Liver (tissue), 9 donors: ENCODE data around the gene PPP1R16B. TPM values are rescaled to one million over a fixed set of nuclear protein-coding genes. Genes with fewer than 3 reads are reported as not detected.

Source experiments
- DNase-seq: peaks from one replicate; pipeline ENCODE4 v3.0.0-alpha.2; 2017; ENCODE audit warnings: low spot score
- H3K27ac ChIP-seq, 2 donors: one replicate each; pipeline ENCODE4 v1.7.0; 2013; ENCODE audit warnings: inconsistent platforms in 2 of 2, low read length in 2 of 2, control low read depth in 1 of 2, low read depth in 1 of 2, mild to moderate bottlenecking in 1 of 2
- H3K27me3 ChIP-seq, 4 donors: one replicate each; pipeline versions ENCODE4 v1.6.1 to v1.7.0; 2013; ENCODE audit warnings: low read length in 3 of 4, inconsistent platforms in 1 of 4, mild to moderate bottlenecking in 1 of 4, moderate library complexity in 1 of 4; ENCODE audit not compliant: control insufficient read depth in 4 of 4, insufficient read depth in 4 of 4
- H3K36me3 ChIP-seq, 4 donors: one replicate each; pipeline versions ENCODE4 v1.6.1 to v1.7.0; 2013; ENCODE audit warnings: low read length in 3 of 4, mild to moderate bottlenecking in 3 of 4, low read depth in 1 of 4, moderate library complexity in 1 of 4; ENCODE audit not compliant: control insufficient read depth in 4 of 4, insufficient read depth in 3 of 4
- H3K4me1 ChIP-seq, 4 donors: one replicate each; pipeline versions ENCODE4 v1.6.1 to v1.7.0; 2013; ENCODE audit warnings: low read length in 3 of 4, mild to moderate bottlenecking in 3 of 4, moderate library complexity in 1 of 4; ENCODE audit not compliant: control insufficient read depth in 4 of 4, insufficient read depth in 4 of 4
- H3K4me3 ChIP-seq, 3 donors: one replicate each; pipeline versions ENCODE4 v1.6.1 to v1.7.0; 2013; ENCODE audit warnings: low read length in 3 of 3, control low read depth in 1 of 3, low read depth in 1 of 3, mild to moderate bottlenecking in 1 of 3
- H3K9ac ChIP-seq, 2 donors: one replicate each; pipeline ENCODE4 v1.7.0; 2013; ENCODE audit warnings: low read length in 2 of 2, mild to moderate bottlenecking in 2 of 2, moderate library complexity in 2 of 2, control low read depth in 1 of 2, low read depth in 1 of 2
- H3K9me3 ChIP-seq, 4 donors: one replicate each; pipeline versions ENCODE4 v1.6.1 to v1.7.0; 2013; ENCODE audit warnings: low read length in 3 of 4; ENCODE audit not compliant: control insufficient read depth in 4 of 4
- ATF3 ChIP-seq: IDR thresholded peaks from 2 replicates; pipeline ENCODE4 v1.6.1; 2016; ENCODE audit warnings: antibody characterized with exemption
- CTCF ChIP-seq: fragments of 150-350 bp; IDR thresholded peaks from 2 replicates; pipeline ENCODE4 v1.5.1; 2017; ENCODE audit warnings: improper control_type of control experiment, low read depth, low read length; ENCODE audit not compliant: missing input control
- EGR1 ChIP-seq, 2 donors: IDR thresholded peaks; 2 replicates each; pipeline ENCODE4 v1.6.1; 2016 to 2018; ENCODE audit warnings: antibody characterized with exemption in 2 of 2, low read depth in 2 of 2
- FOXA1 ChIP-seq: IDR thresholded peaks from 2 replicates; pipeline ENCODE4 v1.6.1; 2016; ENCODE audit warnings: antibody characterized with exemption
- FOXA2 ChIP-seq: IDR thresholded peaks from 2 replicates; pipeline ENCODE4 v1.6.1; 2016; ENCODE audit warnings: antibody characterized with exemption
- GABPA ChIP-seq, 2 donors: IDR thresholded peaks in 1 of 2; conservative IDR thresholded peaks in 1 of 2; 2 replicates each; pipeline ENCODE4 v1.6.1; 2016; ENCODE audit warnings: antibody characterized with exemption in 2 of 2, mild to moderate bottlenecking in 1 of 2, moderate library complexity in 1 of 2
- HNF4A ChIP-seq, 2 donors: conservative IDR thresholded peaks; 2 replicates each; pipeline ENCODE4 v1.6.1; 2016; ENCODE audit warnings: antibody characterized with exemption in 2 of 2, mild to moderate bottlenecking in 2 of 2
- HNF4G ChIP-seq: IDR thresholded peaks from 2 replicates; pipeline ENCODE4 v1.6.1; 2016; ENCODE audit warnings: antibody characterized with exemption
- JUND ChIP-seq, 2 donors: IDR thresholded peaks; 2 replicates each; pipeline ENCODE4 v1.6.1; 2016; ENCODE audit warnings: antibody characterized with exemption in 2 of 2
- MAX ChIP-seq: IDR thresholded peaks from 2 replicates; pipeline ENCODE4 v1.6.1; 2016; ENCODE audit warnings: antibody characterized with exemption
- NR2F2 ChIP-seq: IDR thresholded peaks from 2 replicates; pipeline ENCODE4 v1.6.1; 2016; ENCODE audit warnings: antibody characterized with exemption
- RAD21 ChIP-seq, 2 donors: IDR thresholded peaks; 2 replicates each; pipeline ENCODE4 v1.6.1; 2016; ENCODE audit warnings: antibody characterized with exemption in 2 of 2, mild to moderate bottlenecking in 2 of 2
- REST ChIP-seq: IDR thresholded peaks from 2 replicates; pipeline ENCODE4 v1.6.1; 2016; ENCODE audit warnings: antibody characterized with exemption, mild to moderate bottlenecking
- RXRA ChIP-seq, 2 donors: IDR thresholded peaks; 2 replicates each; pipeline ENCODE4 v1.6.1; 2017 to 2018; ENCODE audit warnings: antibody characterized with exemption in 2 of 2, mild to moderate bottlenecking in 1 of 2
- SP1 ChIP-seq: IDR thresholded peaks from 2 replicates; pipeline ENCODE4 v1.6.1; 2018; ENCODE audit warnings: antibody characterized with exemption, mild to moderate bottlenecking
- TAF1 ChIP-seq: conservative IDR thresholded peaks from 2 replicates; pipeline ENCODE4 v1.6.1; 2016; ENCODE audit warnings: antibody characterized with exemption, mild to moderate bottlenecking
- YY1 ChIP-seq: IDR thresholded peaks from 2 replicates; pipeline ENCODE4 v1.6.1; 2016; ENCODE audit warnings: antibody characterized with exemption, mild to moderate bottlenecking
- ZBTB33 ChIP-seq: IDR thresholded peaks from 2 replicates; pipeline ENCODE4 v1.6.1; 2016; ENCODE audit warnings: antibody characterized with exemption
- WGBS: extraction: QIAGEN DNeasy Blood & Tissue Kit; methylation state at CpG from one replicate; pipeline ENCODE4 v1.1.7; 2013; 5-methylcytosine and 5-hydroxymethylcytosine counted together
- polyA plus RNA-seq, 2 donors: library from polyadenylated mRNA; stranded (reverse) in 1 of 2; unstranded in 1 of 2; fragments of 200-250 nt in 1 of 2; fragments of >200 nt in 1 of 2; fragmentation: Nextera tagmentation in 1 of 2; extraction: Ambion mirVana in 1 of 2; gene quantifications; one replicate each; pipeline versions ENCODE4 v1.2.1 to v1.2.3, GENCODE V29; 2013 to 2015
- total RNA-seq, 2 donors: library from RNA; depleted of rRNA; stranded (reverse); fragments of >200 nt; gene quantifications; one replicate each; pipeline ENCODE4 v1.2.3, GENCODE V29; 2014
- donor health status: healthy.
- donor health status: healthy.
- donor health status: healthy.
- donor health status: healthy.
- donor health status: healthy.

Gene PPP1R16B
- total and polyA plus RNA-seq, 4 donors, result 0.84 to 5.7 (median 1.2) TPM

GRCh38 chr20:38841570-38841969 lies 36.1 kb downstream of the PPP1R16B start:
- WGBS, result 47% methylated on average over 2 of the region's 2 CpGs
- H3K36me3 ChIP-seq, result no peaks in the 10 kb centered on the region
- no peaks in the 10 kb centered on the region for H3K9me3 ChIP-seq
- H3K9ac ChIP-seq, result no peak overlapping the region
- no peaks in the 10 kb centered on the region for H3K4me1 ChIP-seq
- no peak overlapping the region for H3K4me3 ChIP-seq
- no peaks in the 10 kb centered on the region for H3K27me3 ChIP-seq
- H3K27ac ChIP-seq, result peak overlapping the region in 1 of 2 donors; percentile 60
- TF ChIP-seq EGR1 (IDR thresholded peaks at IDR 0.05; ENCODE audit: low read depth in 2 of 2) (no peak), TAF1 (no peak), REST (no peak), CTCF (no peak), FOXA1 (no peak), JUND (IDR thresholded peaks at IDR 0.05) (no peak), MAX (no peak), HNF4G (no peak), YY1 (no peak), ATF3 (no peak), RXRA (IDR thresholded peaks at IDR 0.05) (no peak), HNF4A (conservative IDR thresholded peaks at IDR 0.05) (no peak), RAD21 (IDR thresholded peaks at IDR 0.05) (no peak), SP1 (no peak), GABPA (IDR thresholded peaks at IDR 0.05 in 1 of 2, conservative IDR thresholded peaks at IDR 0.05 in 1 of 2) (no peak), ZBTB33 (no peak), FOXA2 (no peak), NR2F2 (no peak)
- DNase-seq, result no peak
